SH-SY5Y (cell line): ENCODE data around the gene CABP4.

Experiments
- GATA2 ChIP-seq: IDR thresholded peaks from 2 replicates; pipeline ENCODE4 v1.6.1; 2011; ENCODE audit warnings: mild to moderate bottlenecking, low read depth, low read length
- GATA3 ChIP-seq: IDR thresholded peaks from 2 replicates; pipeline ENCODE4 v1.6.1; 2011; ENCODE audit warnings: low read depth, mild to moderate bottlenecking, low read length, moderate library complexity

- no peak for TF ChIP-seq GATA2
- no peak for TF ChIP-seq GATA3
These were observed 39.4 kb downstream of the CABP4 start for GRCh38 chr11:67494371-67495233.
